K562 (cell line): Measurements from ENCODE around the gene IGSF9. TPM values are rescaled to one million over a fixed set of nuclear protein-coding genes. Genes with fewer than 3 reads are reported as not detected.

Experiments
- ATF7 ChIP-seq: fragments of 450-650 bp; IDR thresholded peaks from 2 replicates; pipeline ENCODE4 v1.7.1; 2014; ENCODE audit warnings: mild to moderate bottlenecking, moderate library complexity
- BACH1 ChIP-seq: fragments of 200-800 bp; sonication (Bioruptor generic); IDR thresholded peaks from 2 replicates; pipeline ENCODE4 v1.6.1; 2016; ENCODE audit warnings: missing genetic modification characterization, missing compliant biosample characterization
- CBX8 ChIP-seq: fragments of 200-600 bp; sonication (generic); IDR thresholded peaks from 2 replicates; pipeline ENCODE4 v1.6.1; 2012; ENCODE audit warnings: borderline replicate concordance, mixed run types, low read depth, mild to moderate bottlenecking, moderate library complexity, mixed read lengths, low read length, control low read depth, inconsistent platforms; ENCODE audit not compliant: poor library complexity, severe bottlenecking; ENCODE audit errors: extremely low read depth
- CREB3 ChIP-seq: fragments of 450-650 bp; conservative IDR thresholded peaks from 2 replicates; pipeline ENCODE4 v1.6.1; 2016; ENCODE audit warnings: missing genetic modification characterization, low read depth, mild to moderate bottlenecking, missing compliant biosample characterization, moderate library complexity
- ELK1 ChIP-seq: sonication (generic); formaldehyde crosslinking; IDR thresholded peaks from 2 replicates; pipeline ENCODE4 v1.8.1; 2022; ENCODE audit warnings: missing genetic modification reagents
- IRF9 ChIP-seq: fragments of 450-650 bp; IDR thresholded peaks from 2 replicates; pipeline ENCODE4 v1.6.1; 2016; ENCODE audit warnings: missing biosample characterization, missing genetic modification characterization
- NEUROD1 ChIP-seq: fragments of 150-350 bp; IDR thresholded peaks from 2 replicates; pipeline ENCODE4 v1.6.1; 2014; ENCODE audit warnings: borderline replicate concordance, low read length, low read depth; ENCODE audit not compliant: partially characterized antibody
- NFE2L1 ChIP-seq: fragments of 450-650 bp; IDR thresholded peaks from 2 replicates; pipeline ENCODE4 v1.6.1; 2016; ENCODE audit warnings: missing genetic modification characterization, low read depth, mild to moderate bottlenecking, missing compliant biosample characterization, moderate library complexity, borderline replicate concordance
- ZKSCAN1 ChIP-seq: fragments of 150-350 bp; IDR thresholded peaks from 2 replicates; pipeline ENCODE4 v1.6.1; 2016; ENCODE audit warnings: low read depth, low read length
- ZNF316 ChIP-seq: fragments of 450-650 bp; IDR thresholded peaks from 2 replicates; pipeline ENCODE4 v1.6.1; 2016
- ZNF592 ChIP-seq: fragments of 450-650 bp; IDR thresholded peaks from 2 replicates; pipeline ENCODE4 v1.6.1; 2017; ENCODE audit warnings: antibody characterized with exemption, mild to moderate bottlenecking
- ZNF76 ChIP-seq: fragments of 250-450 bp; sonication (Bioruptor Pico); IDR thresholded peaks from 2 replicates; pipeline ENCODE4 v1.4.0; 2020; ENCODE audit warnings: mild to moderate bottlenecking, moderate library complexity, borderline replicate concordance
- polyA plus RNA-seq, 8 experiments: library from polyadenylated mRNA; depleted of rRNA in 4 of 8; stranded (reverse) in 5 of 8; unstranded in 3 of 8; fragments of >200 nt; fragmentation: Nextera tagmentation in 2 of 8; fragmentation: Illumina TruSeq in 1 of 8; extraction: Ambion mirVana in 2 of 8; extraction: Trizol in 1 of 8; gene quantifications; 2 replicates each; pipeline versions ENCODE4 v1.2.1 to v1.2.3, GENCODE V29; 2011 to 2014; ENCODE audit warnings: inconsistent platforms in 1 of 8, missing spikeins in 1 of 8
- total RNA-seq, 7 experiments: library from RNA; depleted of rRNA in 6 of 7; stranded (reverse); fragments of >200 nt in 6 of 7; fragmentation: Illumina TruSeq in 2 of 7; extraction: Trizol in 2 of 7; gene quantifications; 2 replicates each; pipeline versions ENCODE4 v1.2.1 to v1.2.3, GENCODE V29; 2011 to 2021; ENCODE audit warnings: low replicate concordance in 1 of 7

IGSF9 gene
- total and polyA plus RNA-seq, 9 of the 15 experiments (the other 6 are each of a cell fraction or from before 2014, with no cell fraction given): 0.03 to 0.29 (median 0.07) TPM; not detected in 1

- TF ChIP-seq CREB3 (tag): no peak
- no peak for TF ChIP-seq ZNF76 (CRISPR knock-in tag)
- no peak for TF ChIP-seq ELK1 (CRISPR knock-in tag)
- peak; percentile 100 for TF ChIP-seq ZNF316
- TF ChIP-seq ZNF592: peak; percentile 39; the same call in 1 of the 2 replicates
- no peak for TF ChIP-seq IRF9
- TF ChIP-seq NFE2L1 (tag): no peak
- no peak for TF ChIP-seq NEUROD1
- TF ChIP-seq ATF7: peak; percentile 28; the same call in 1 of the 2 replicates
- TF ChIP-seq ZKSCAN1: no peak
- TF ChIP-seq BACH1: peak; percentile 94
- TF ChIP-seq CBX8: no peak
Observed at GRCh38 chr1:159879977-159880376, 65.4 kb downstream of the IGSF9 start (continued).
